Keratinocyte (primary cell): ENCODE data around the gene SLC7A4. TPM values are rescaled to one million over a fixed set of nuclear protein-coding genes. Genes with fewer than 3 reads are reported as not detected.
A peak's percentile ranks its signal among the peaks of the same experiment; 100 is the strongest.

ENCODE experiments used
- DNase-seq: peaks from one replicate; pipeline ENCODE4 v3.0.0-alpha.2; 2011; ENCODE audit warnings: low read depth, missing footprints, low spot score
- FAIRE-seq: peaks from 2 replicates; lab custom pipeline; 2011; peaks lifted over from hg19 to GRCh38; lab: Jason Lieb, UNC
- H2AFZ ChIP-seq: 2 replicates; pipeline ENCODE4 v1.6.0; 2012; ENCODE audit warnings: low read length, control low read depth, inconsistent platforms; ENCODE audit not compliant: control insufficient read depth
- H3K27ac ChIP-seq: 2 replicates; pipeline ENCODE4 v1.5.1; 2011; ENCODE audit warnings: low read length; ENCODE audit not compliant: control insufficient read depth, insufficient read depth
- H3K27me3 ChIP-seq: 3 replicates; pipeline ENCODE4 v1.6.0; 2011; ENCODE audit warnings: low read length; ENCODE audit not compliant: control insufficient read depth, insufficient read depth; ENCODE audit errors: extremely low read depth
- H3K36me3 ChIP-seq, 2 experiments: 2 replicates in 1 of 2; 3 replicates in 1 of 2; pipeline ENCODE4 v1.5.1; 2011; ENCODE audit warnings: low read length in 2 of 2, mild to moderate bottlenecking in 1 of 2; ENCODE audit not compliant: control insufficient read depth in 2 of 2, insufficient read depth in 2 of 2; ENCODE audit errors: extremely low read depth in 1 of 2
- H3K4me1 ChIP-seq: 3 replicates; pipeline ENCODE4 v1.5.1; 2011; ENCODE audit warnings: low read length; ENCODE audit not compliant: control insufficient read depth, insufficient read depth; ENCODE audit errors: extremely low read depth
- H3K4me2 ChIP-seq: 3 replicates; pipeline ENCODE4 v1.6.0; 2011; ENCODE audit warnings: low read depth, low read length; ENCODE audit not compliant: control insufficient read depth, insufficient read depth; ENCODE audit errors: extremely low read depth
- H3K4me3 ChIP-seq, 3 experiments: fragments of 200-600 bp in 1 of 3; sonication (generic) in 1 of 3; 2 replicates in 2 of 3; 3 replicates in 1 of 3; pipeline ENCODE4 v1.5.1; 2011 to 2016; ENCODE audit warnings: low read length in 3 of 3, mild to moderate bottlenecking in 3 of 3, control low read depth in 2 of 3, inconsistent platforms in 1 of 3, low read depth in 1 of 3, mixed read lengths in 1 of 3, mixed run types in 1 of 3, moderate library complexity in 1 of 3; ENCODE audit not compliant: control insufficient read depth in 2 of 3, insufficient read depth in 2 of 3; ENCODE audit errors: extremely low read depth in 1 of 3
- H3K79me2 ChIP-seq: 2 replicates; pipeline ENCODE4 v1.6.0; 2012; ENCODE audit warnings: low read length; ENCODE audit not compliant: control insufficient read depth, insufficient read depth
- H3K9ac ChIP-seq: 3 replicates; pipeline ENCODE4 v1.6.0; 2011; ENCODE audit warnings: low read length; ENCODE audit not compliant: control insufficient read depth, insufficient read depth; ENCODE audit errors: extremely low read depth
- H3K9me1 ChIP-seq: 3 replicates; pipeline ENCODE4 v1.6.0; 2011; ENCODE audit warnings: low read length; ENCODE audit not compliant: control insufficient read depth, insufficient read depth; ENCODE audit errors: extremely low read depth
- H3K9me3 ChIP-seq: 2 replicates; pipeline ENCODE4 v1.5.1; 2012; ENCODE audit warnings: low read depth, low read length; ENCODE audit not compliant: control insufficient read depth
- H4K20me1 ChIP-seq: 3 replicates; pipeline ENCODE4 v1.6.0; 2011; ENCODE audit warnings: low read length; ENCODE audit not compliant: control insufficient read depth, insufficient read depth; ENCODE audit errors: extremely low read depth
- CTCF ChIP-seq, 3 experiments: IDR thresholded peaks in 1 of 3; conservative IDR thresholded peaks in 1 of 3; optimal IDR thresholded peaks in 1 of 3; 2 replicates in 2 of 3; 3 replicates in 1 of 3; pipeline versions ENCODE3 to v1.5.1; 2011; ENCODE audit warnings: low read length in 3 of 3, mild to moderate bottlenecking in 3 of 3, moderate library complexity in 2 of 3, control low read depth in 1 of 3, inconsistent platforms in 1 of 3; ENCODE audit not compliant: insufficient read depth in 2 of 3; ENCODE audit errors: extremely low read depth in 1 of 3
- EZH2 ChIP-seq: IDR thresholded peaks from one replicate; pipeline ENCODE4 v1.6.1; 2012; ENCODE audit warnings: inconsistent platforms, mild to moderate bottlenecking, low read length, moderate library complexity
- dilution Hi-C: fragments of 300-500 bp; cut with MboI; formaldehyde crosslinking; loops from one replicate; pipeline ENCODE4 v1.7.0; 2020; ENCODE audit warnings: low sequenced_read_pairs; ENCODE audit not compliant: extremely low pct_ligation_motif_present
- polyA plus RNA-seq, 5 experiments: library from polyadenylated mRNA; depleted of rRNA in 3 of 5; stranded (reverse) in 3 of 5; stranded (forward) in 1 of 5; unstranded in 1 of 5; fragments of >200 nt; gene quantifications; 1 replicate in 1 of 5; 2 replicates in 3 of 5; 3 replicates in 1 of 5; pipeline versions ENCODE4 v1.2.1 to v1.2.3, GENCODE V29; 2011 to 2012; ENCODE audit warnings: missing spikeins in 2 of 5, low read depth in 1 of 5, low replicate concordance in 1 of 5

SLC7A4 gene
- polyA plus RNA-seq, 1 donor (not counting 4 experiments of a cell fraction or from before 2014, with no cell fraction given), result 0.10 TPM

DNA sequence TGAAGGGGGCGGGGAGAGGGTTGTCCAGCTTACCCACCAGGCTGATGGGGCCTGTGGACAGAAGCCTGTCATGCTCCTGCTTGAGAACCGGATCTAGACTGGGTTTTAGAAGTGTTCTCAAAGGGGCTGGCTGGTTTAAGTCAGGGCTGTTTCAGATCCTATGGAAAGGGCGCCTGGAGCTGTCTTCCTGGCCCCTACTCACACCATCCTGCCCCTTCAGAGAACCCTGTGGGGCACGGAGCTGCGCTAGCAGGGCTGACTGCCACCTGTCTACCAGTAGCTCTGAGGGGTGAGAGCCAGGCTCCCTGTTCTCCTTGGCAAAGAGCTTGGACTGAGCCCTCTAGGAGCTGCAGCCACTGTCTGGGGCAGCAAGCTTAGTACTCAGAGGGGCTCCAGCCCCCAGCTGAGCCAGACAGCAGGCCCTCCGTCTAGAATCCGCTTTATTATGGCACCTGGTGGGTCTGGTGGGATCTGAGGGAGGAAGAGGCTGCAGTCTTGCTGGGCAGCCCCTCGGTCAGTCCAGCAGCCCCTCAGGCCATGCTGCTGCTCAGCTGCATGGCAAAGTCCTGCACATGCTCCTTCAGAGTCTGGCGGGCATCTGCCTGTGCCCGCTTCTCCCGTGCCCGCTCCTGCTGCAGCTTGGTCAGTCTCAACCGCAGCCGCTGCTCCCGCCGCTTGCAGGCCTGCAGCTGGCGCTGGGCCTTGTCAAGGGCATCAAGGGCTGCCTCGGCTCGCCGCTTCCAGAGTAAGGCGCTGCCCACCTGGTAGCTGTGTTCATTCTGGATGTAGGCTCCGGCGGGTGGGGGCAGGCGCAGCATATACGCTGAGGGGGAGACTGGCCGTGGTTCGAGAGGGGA, 32.8 kb downstream of the SLC7A4 start:
- Histone ChIP-seq H3K9me3 (no peaks in the 10 kb centered on the region), H3K4me3 (no peak overlapping the region), H3K9me1 (no peaks in the 10 kb centered on the region), H3K9ac (no peak overlapping the region), H3K4me1 (peaks cover 20% of the 10 kb centered on the region), H2AFZ (no peak overlapping the region), H3K79me2 (peaks cover 28% of the 10 kb centered on the region), H3K36me3 (peaks cover 17 to 23% of the 10 kb centered on the region in 2 experiments), H3K27me3 (no peaks in the 10 kb centered on the region), H3K4me2 (peak overlapping the region; percentile 99), H4K20me1 (no peaks in the 10 kb centered on the region), H3K27ac (no peak overlapping the region)
- DNase-seq (no peak), FAIRE-seq (no peak)
- no peak for TF ChIP-seq EZH2
- dilution Hi-C loops, result no loop called here

GRCh38 chr22:20998411-20999336, 33.7 kb downstream of the SLC7A4 start:
- H3K36me3 ChIP-seq, result peaks cover 17 to 31% of the 10 kb centered on the region in 2 experiments
- no peaks in the 10 kb centered on the region for H3K27me3 ChIP-seq
- H3K4me3 ChIP-seq, result no peak overlapping the region
- no peaks in the 10 kb centered on the region for H4K20me1 ChIP-seq
- no peak overlapping the region for H3K27ac ChIP-seq
- H2AFZ ChIP-seq, result no peak overlapping the region
- no peak for TF ChIP-seq EZH2
- no peak for TF ChIP-seq CTCF (optimal IDR thresholded peaks at IDR 0.05 in 1 of 3, IDR thresholded peaks at IDR 0.05 in 1 of 3, conservative IDR thresholded peaks at IDR 0.05 in 1 of 3; ENCODE audit: extremely low read depth in 1 of 3, insufficient read depth in 2 of 3, low read length in 3 of 3)
- H3K9ac ChIP-seq, result no peak overlapping the region
- dilution Hi-C loops, result no loop called here
- peaks cover 26% of the 10 kb centered on the region for H3K79me2 ChIP-seq
- no peak for FAIRE-seq
- H3K4me2 ChIP-seq, result no peak overlapping the region
- peaks cover 20% of the 10 kb centered on the region for H3K4me1 ChIP-seq
- H3K9me1 ChIP-seq, result no peaks in the 10 kb centered on the region
- DNase-seq, result no peak
- H3K9me3 ChIP-seq, result no peaks in the 10 kb centered on the region
